Measurements from ENCODE around the gene CIB4.

The CIB4 gene

GRCh38 chr2:26566081-26566375 lies 75.1 kb downstream of the CIB4 start:
- H3K9ac ChIP-seq (ENCODE audit: low read depth, low read length), result no peak overlapping the region
- H3K4me3 ChIP-seq (ENCODE audit: low read depth, low read length), result no peak overlapping the region
- H3K36me3 ChIP-seq (ENCODE audit: control insufficient read depth, insufficient read depth, low read length), result no peaks in the 10 kb centered on the region
- H3K27me3 ChIP-seq (ENCODE audit: control insufficient read depth, insufficient read depth, low read length), result peaks cover 47% of the 10 kb centered on the region
- H3K4me1 ChIP-seq (ENCODE audit: control insufficient read depth, insufficient read depth, low read length), result peaks cover 22% of the 10 kb centered on the region
- no peak overlapping the region for H3K27ac ChIP-seq (ENCODE audit: low read depth, low read length)
- H3K9me3 ChIP-seq (ENCODE audit: control insufficient read depth, insufficient read depth, low read length), result no peaks in the 10 kb centered on the region

GRCh38 chr2:26564121-26564644 lies 77.0 kb downstream of the CIB4 start:
- H3K27me3 ChIP-seq (ENCODE audit: control insufficient read depth, insufficient read depth, low read length), result peaks cover 37% of the 10 kb centered on the region
- no peak overlapping the region for H3K9ac ChIP-seq (ENCODE audit: low read depth, low read length)
- no peaks in the 10 kb centered on the region for H3K36me3 ChIP-seq (ENCODE audit: control insufficient read depth, insufficient read depth, low read length)
- no peak overlapping the region for H3K27ac ChIP-seq (ENCODE audit: low read depth, low read length)
- peaks cover 14% of the 10 kb centered on the region for H3K4me1 ChIP-seq (ENCODE audit: control insufficient read depth, insufficient read depth, low read length)
- no peaks in the 10 kb centered on the region for H3K9me3 ChIP-seq (ENCODE audit: control insufficient read depth, insufficient read depth, low read length)
- H3K4me3 ChIP-seq (ENCODE audit: low read depth, low read length), result no peak overlapping the region

DNA sequence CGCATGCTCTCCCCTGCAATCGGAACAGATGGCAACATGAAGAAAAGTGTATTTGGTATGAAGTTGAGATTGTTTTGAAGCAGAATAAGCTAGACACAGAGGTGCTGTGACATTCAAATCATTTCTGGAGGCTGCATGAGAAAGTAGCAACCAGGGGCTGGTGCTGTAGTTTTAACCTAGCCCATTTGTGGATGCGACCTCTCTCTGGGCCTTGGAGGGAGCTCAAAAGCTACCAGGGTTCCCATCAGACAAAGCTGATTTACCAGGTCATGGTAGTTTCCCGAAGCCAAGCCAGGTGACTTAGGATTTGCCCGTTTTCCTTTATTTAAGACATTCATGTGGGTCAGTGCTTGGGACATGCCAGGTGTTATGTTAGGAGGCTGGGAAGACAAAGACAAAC lies 77.5 kb downstream of the CIB4 start:
- Histone ChIP-seq H3K27me3 (ENCODE audit: control insufficient read depth, insufficient read depth, low read length) (peaks cover 34% of the 10 kb centered on the region), H3K4me1 (ENCODE audit: control insufficient read depth, insufficient read depth, low read length) (peaks cover 16% of the 10 kb centered on the region), H3K36me3 (ENCODE audit: control insufficient read depth, insufficient read depth, low read length) (no peaks in the 10 kb centered on the region), H3K9me3 (ENCODE audit: control insufficient read depth, insufficient read depth, low read length) (no peaks in the 10 kb centered on the region), H3K27ac (ENCODE audit: low read depth, low read length) (no peak overlapping the region), H3K9ac (ENCODE audit: low read depth, low read length) (no peak overlapping the region), H3K4me3 (ENCODE audit: low read depth, low read length) (no peak overlapping the region)

DNA sequence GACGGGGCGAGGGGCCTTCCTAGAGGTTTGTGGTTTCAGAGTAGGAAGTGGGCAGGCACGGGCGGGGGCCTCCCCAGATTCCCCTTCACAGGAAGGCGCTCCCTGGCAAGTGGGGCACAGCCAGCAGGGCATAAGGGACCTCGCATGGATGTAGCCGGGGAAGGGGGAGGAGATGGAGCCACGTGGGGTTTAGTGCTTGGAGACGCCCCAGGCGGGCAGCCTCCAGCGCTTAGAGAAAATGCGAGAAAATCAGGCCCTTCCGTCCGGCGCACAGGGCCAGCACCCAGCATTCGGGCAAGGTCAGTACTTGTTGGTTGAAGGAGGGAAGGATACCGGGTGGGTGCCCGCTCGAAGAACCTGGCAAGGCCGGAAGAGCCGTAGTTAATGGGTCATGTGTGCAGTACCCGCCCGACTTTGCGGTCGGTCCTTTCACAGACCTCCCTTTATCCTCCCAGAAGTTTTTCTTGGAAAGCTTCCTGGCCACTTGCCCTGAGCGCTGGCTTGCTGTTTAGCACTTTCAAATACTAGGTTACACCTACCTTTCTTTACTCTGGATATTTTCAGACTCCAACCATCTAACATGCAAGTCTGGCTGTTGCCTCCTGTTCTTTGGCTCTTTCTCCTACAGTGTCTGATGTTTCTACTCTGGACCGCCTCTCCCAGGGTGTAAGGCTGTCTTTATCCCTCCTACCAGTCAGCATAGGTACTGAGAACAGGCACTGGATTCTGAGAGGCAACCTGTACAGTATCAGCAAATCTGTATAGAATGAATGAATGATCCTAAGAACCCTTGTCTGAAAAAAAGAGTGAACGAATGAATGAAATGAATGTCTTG lies 78.1 kb downstream of the CIB4 start:
- no peaks in the 10 kb centered on the region for H3K36me3 ChIP-seq (ENCODE audit: control insufficient read depth, insufficient read depth, low read length)
- no peak overlapping the region for H3K27ac ChIP-seq (ENCODE audit: low read depth, low read length)
- H3K9ac ChIP-seq (ENCODE audit: low read depth, low read length), result no peak overlapping the region
- peaks cover 38% of the 10 kb centered on the region for H3K27me3 ChIP-seq (ENCODE audit: control insufficient read depth, insufficient read depth, low read length)
- H3K9me3 ChIP-seq (ENCODE audit: control insufficient read depth, insufficient read depth, low read length), result no peaks in the 10 kb centered on the region
- H3K4me1 ChIP-seq (ENCODE audit: control insufficient read depth, insufficient read depth, low read length), result peaks cover 17% of the 10 kb centered on the region
- H3K4me3 ChIP-seq (ENCODE audit: low read depth, low read length), result peak overlapping the region; percentile 55; the same call in 1 of the 2 replicates

- no peaks in the 10 kb centered on the region for H3K36me3 ChIP-seq (ENCODE audit: control insufficient read depth, insufficient read depth, low read length)
- H3K27ac ChIP-seq (ENCODE audit: low read depth, low read length), result no peak overlapping the region
- peaks cover 10% of the 10 kb centered on the region for H3K4me1 ChIP-seq (ENCODE audit: control insufficient read depth, insufficient read depth, low read length)
- peak overlapping the region; percentile 55 for H3K4me3 ChIP-seq (ENCODE audit: low read depth, low read length)
- no peaks in the 10 kb centered on the region for H3K9me3 ChIP-seq (ENCODE audit: control insufficient read depth, insufficient read depth, low read length)
- no peak overlapping the region for H3K9ac ChIP-seq (ENCODE audit: low read depth, low read length)
- peaks cover 45% of the 10 kb centered on the region for H3K27me3 ChIP-seq (ENCODE audit: control insufficient read depth, insufficient read depth, low read length)
These were observed 79.0 kb downstream of the CIB4 start for GRCh38 chr2:26561918-26562810.

- H3K27me3 ChIP-seq (ENCODE audit: control insufficient read depth, insufficient read depth, low read length), result peaks cover 45% of the 10 kb centered on the region
- no peak overlapping the region for H3K9ac ChIP-seq (ENCODE audit: low read depth, low read length)
- H3K9me3 ChIP-seq (ENCODE audit: control insufficient read depth, insufficient read depth, low read length), result no peaks in the 10 kb centered on the region
- H3K4me3 ChIP-seq (ENCODE audit: low read depth, low read length), result no peak overlapping the region
- H3K27ac ChIP-seq (ENCODE audit: low read depth, low read length), result no peak overlapping the region
- H3K4me1 ChIP-seq (ENCODE audit: control insufficient read depth, insufficient read depth, low read length), result peaks cover 10% of the 10 kb centered on the region
- no peaks in the 10 kb centered on the region for H3K36me3 ChIP-seq (ENCODE audit: control insufficient read depth, insufficient read depth, low read length)
These were observed 79.8 kb downstream of the CIB4 start for GRCh38 chr2:26561376-26561775.

GRCh38 chr2:26560892-26561291 lies 80.3 kb downstream of the CIB4 start:
- Histone ChIP-seq H3K27ac (ENCODE audit: low read depth, low read length) (no peak overlapping the region), H3K4me1 (ENCODE audit: control insufficient read depth, insufficient read depth, low read length) (peaks cover 10% of the 10 kb centered on the region), H3K9ac (ENCODE audit: low read depth, low read length) (no peak overlapping the region), H3K4me3 (ENCODE audit: low read depth, low read length) (no peak overlapping the region), H3K9me3 (ENCODE audit: control insufficient read depth, insufficient read depth, low read length) (no peaks in the 10 kb centered on the region), H3K27me3 (ENCODE audit: control insufficient read depth, insufficient read depth, low read length) (peaks cover 45% of the 10 kb centered on the region), H3K36me3 (ENCODE audit: control insufficient read depth, insufficient read depth, low read length) (no peaks in the 10 kb centered on the region)

DNA sequence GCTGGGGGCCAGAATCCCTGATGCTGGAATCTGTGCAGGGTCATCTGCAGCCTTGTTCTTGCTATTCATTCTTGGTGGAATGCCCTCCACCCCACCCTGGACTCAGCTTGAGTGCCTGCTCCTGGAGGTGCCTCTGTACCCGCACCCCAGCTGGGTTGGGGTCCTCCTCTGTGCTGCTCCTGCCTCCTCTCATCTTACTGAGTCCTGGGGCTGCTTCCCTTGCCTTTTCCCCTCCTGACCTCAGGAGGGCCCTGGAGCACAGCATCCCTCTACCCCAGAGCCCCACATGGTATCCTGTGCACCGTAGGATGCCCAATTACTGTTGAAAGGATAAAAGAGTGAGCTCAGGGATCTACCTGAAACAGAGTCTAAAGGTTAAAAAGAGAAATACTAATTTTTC lies 81.6 kb downstream of the CIB4 start:
- Histone ChIP-seq H3K27ac (ENCODE audit: low read depth, low read length) (no peak overlapping the region), H3K27me3 (ENCODE audit: control insufficient read depth, insufficient read depth, low read length) (peaks cover 45% of the 10 kb centered on the region)

GRCh38 chr2:26559044-26559405 lies 82.1 kb downstream of the CIB4 start:
- H3K4me3 ChIP-seq (ENCODE audit: low read depth, low read length), result no peak overlapping the region
- no peak overlapping the region for H3K9ac ChIP-seq (ENCODE audit: low read depth, low read length)
- H3K4me1 ChIP-seq (ENCODE audit: control insufficient read depth, insufficient read depth, low read length), result peaks cover 10% of the 10 kb centered on the region
- peaks cover 45% of the 10 kb centered on the region for H3K27me3 ChIP-seq (ENCODE audit: control insufficient read depth, insufficient read depth, low read length)
- no peaks in the 10 kb centered on the region for H3K9me3 ChIP-seq (ENCODE audit: control insufficient read depth, insufficient read depth, low read length)
- H3K27ac ChIP-seq (ENCODE audit: low read depth, low read length), result no peak overlapping the region
- H3K36me3 ChIP-seq (ENCODE audit: control insufficient read depth, insufficient read depth, low read length), result no peaks in the 10 kb centered on the region

More for the DNA sequence above, 81.6 kb downstream of the CIB4 start:
- no peaks in the 10 kb centered on the region for H3K9me3 ChIP-seq (ENCODE audit: control insufficient read depth, insufficient read depth, low read length)
- no peak overlapping the region for H3K9ac ChIP-seq (ENCODE audit: low read depth, low read length)
- peaks cover 10% of the 10 kb centered on the region for H3K4me1 ChIP-seq (ENCODE audit: control insufficient read depth, insufficient read depth, low read length)
- no peak overlapping the region for H3K4me3 ChIP-seq (ENCODE audit: low read depth, low read length)
- no peaks in the 10 kb centered on the region for H3K36me3 ChIP-seq (ENCODE audit: control insufficient read depth, insufficient read depth, low read length)

DNA sequence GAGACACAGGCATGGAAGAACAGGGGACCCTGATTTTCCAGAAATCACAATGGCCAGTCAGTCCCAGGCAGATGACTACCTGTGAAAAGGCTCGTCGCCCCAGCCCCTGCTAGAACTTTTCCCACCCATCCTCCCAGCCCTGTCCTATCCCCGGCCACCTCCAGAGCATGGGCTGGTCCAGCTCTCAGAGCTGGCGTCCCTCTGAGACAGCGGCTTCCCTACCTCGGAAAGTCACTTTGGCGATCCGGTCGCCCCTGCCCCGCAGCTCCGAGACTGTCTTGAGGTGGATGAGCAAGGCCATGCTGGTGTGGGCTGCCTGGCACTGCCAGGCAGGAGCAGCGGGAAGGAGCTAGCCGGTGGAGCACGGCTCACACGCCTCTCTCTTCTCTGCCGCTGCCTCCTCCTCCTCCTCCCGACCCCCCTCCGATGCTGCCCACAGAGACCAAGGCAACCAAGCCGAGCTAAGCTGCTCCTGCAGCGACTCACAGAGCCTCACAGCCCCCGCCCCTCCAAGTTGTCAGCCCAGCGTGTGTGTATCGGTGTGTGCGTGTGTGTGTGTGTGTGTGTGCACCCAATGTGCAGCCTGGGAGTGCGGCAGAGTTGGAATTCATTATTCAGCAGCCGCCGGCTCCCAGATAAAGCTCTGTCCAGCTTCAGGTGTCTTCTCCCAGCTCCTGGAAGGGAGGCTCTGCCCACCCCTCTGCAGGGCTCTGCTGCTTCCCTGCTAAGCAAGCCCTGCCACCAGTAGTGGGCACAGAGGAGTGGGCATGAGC lies 82.7 kb downstream of the CIB4 start:
- Histone ChIP-seq H3K27ac (ENCODE audit: low read depth, low read length) (no peak overlapping the region), H3K4me1 (ENCODE audit: control insufficient read depth, insufficient read depth, low read length) (peaks cover 10% of the 10 kb centered on the region), H3K9me3 (ENCODE audit: control insufficient read depth, insufficient read depth, low read length) (no peaks in the 10 kb centered on the region), H3K27me3 (ENCODE audit: control insufficient read depth, insufficient read depth, low read length) (peaks cover 39% of the 10 kb centered on the region), H3K36me3 (ENCODE audit: control insufficient read depth, insufficient read depth, low read length) (no peaks in the 10 kb centered on the region), H3K4me3 (ENCODE audit: low read depth, low read length) (no peak overlapping the region), H3K9ac (ENCODE audit: low read depth, low read length) (no peak overlapping the region)
